COLO668 (cell line): Measurements from ENCODE around the gene DHRSX.
"Not testable (repeated sequence)": the region's sequence is repeated elsewhere in the genome, so short reads cannot be mapped to it uniquely, and the experiment has no call there.

Experiments
- DNase-seq: peaks from one replicate; lab custom pipeline; 2025; ENCODE audit not compliant: unreplicated experiment; lab: John Stamatoyannopoulos, UW

DHRSX gene

GRCh38 chrX:2457289-2458133 lies 43.3 kb downstream of the DHRSX start:
- DNase-seq, result no peak

- DNase-seq, result not testable (repeated sequence)
Measured at GRCh38 chrX:2456091-2456490, 44.7 kb downstream of the DHRSX start.

GRCh38 chrX:2454620-2455019 lies 46.2 kb downstream of the DHRSX start:
- DNase-seq, result not testable (repeated sequence)

- DNase-seq, result no peak
Measured at GRCh38 chrX:2452799-2453198, 48.0 kb downstream of the DHRSX start.

GRCh38 chrX:2452317-2452784 lies 48.4 kb downstream of the DHRSX start:
- no peak for DNase-seq

- DNase-seq, result no peak
Measured at GRCh38 chrX:2451501-2452316, 49.1 kb downstream of the DHRSX start.

GRCh38 chrX:2450681-2451080 lies 50.1 kb downstream of the DHRSX start:
- DNase-seq, result no peak

GRCh38 chrX:2449135-2449886 lies 51.5 kb downstream of the DHRSX start:
- DNase-seq, result no peak

GRCh38 chrX:2447484-2447883 lies 53.3 kb downstream of the DHRSX start:
- no peak for DNase-seq

- no peak for DNase-seq
Measured at GRCh38 chrX:2446815-2447214, 54.0 kb downstream of the DHRSX start.

GRCh38 chrX:2445662-2446623 lies 54.8 kb downstream of the DHRSX start:
- no peak for DNase-seq

- no peak for DNase-seq
Measured at GRCh38 chrX:2442694-2443093, 58.1 kb downstream of the DHRSX start.

GRCh38 chrX:2441466-2441865 lies 59.3 kb downstream of the DHRSX start:
- no peak for DNase-seq

GRCh38 chrX:2439613-2440012 lies 61.2 kb downstream of the DHRSX start:
- DNase-seq, result no peak

GRCh38 chrX:2435465-2435864 lies 65.3 kb downstream of the DHRSX start:
- DNase-seq, result no peak

- no peak for DNase-seq
Measured at GRCh38 chrX:2434270-2435163, 66.3 kb downstream of the DHRSX start.

GRCh38 chrX:2432298-2432863 lies 68.4 kb downstream of the DHRSX start:
- no peak for DNase-seq

GRCh38 chrX:2430265-2430825 lies 70.4 kb downstream of the DHRSX start:
- DNase-seq, result no peak
